ENCODE data around the gene PANK4.

Gene PANK4

DNA sequence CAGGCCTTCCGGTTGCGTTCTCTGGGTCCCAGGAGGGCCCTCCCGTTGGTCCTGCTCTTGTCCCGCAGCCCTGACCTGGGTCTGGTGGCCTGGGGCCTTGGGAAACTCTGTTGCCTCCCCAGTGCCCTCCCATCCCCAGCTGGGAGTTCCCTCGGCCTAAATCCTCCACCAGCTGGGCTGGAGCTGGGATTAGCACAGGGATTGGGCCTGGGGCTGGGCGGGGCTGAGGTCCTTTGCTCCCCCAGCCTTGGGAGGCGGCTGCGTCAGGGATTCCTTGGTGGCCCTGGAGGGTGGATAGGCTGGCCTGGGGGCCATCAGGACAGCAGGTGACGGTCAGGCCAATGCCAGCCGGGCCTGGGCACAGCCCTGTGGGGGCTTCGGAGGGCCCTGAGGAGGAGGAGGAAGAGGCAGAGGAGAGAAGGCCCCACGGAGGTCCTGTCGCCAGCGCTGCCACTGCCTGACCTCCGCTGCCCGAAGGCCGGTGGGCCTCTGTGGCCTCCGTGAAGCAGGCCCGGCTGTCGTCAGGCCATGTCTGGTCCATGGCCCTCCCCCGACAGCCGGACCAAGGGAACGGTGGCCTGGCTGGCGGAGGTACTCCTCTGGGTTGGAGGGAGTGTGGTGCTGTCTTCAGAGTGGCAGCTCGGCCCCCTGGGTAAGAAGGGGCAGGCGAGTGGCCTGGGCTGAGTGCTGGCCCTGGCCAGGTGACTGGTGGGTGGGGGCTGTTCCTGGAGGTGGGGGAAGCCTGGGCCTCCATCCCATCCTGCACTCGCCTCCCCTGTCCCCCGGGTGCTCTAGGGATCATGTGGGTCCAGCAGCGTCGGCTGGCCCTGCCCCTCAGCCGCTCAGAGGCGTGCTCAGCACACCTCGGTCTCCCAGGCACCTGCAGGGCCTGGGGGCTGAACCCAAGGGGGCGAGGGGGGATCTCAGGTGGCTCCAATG is 50.1 kb downstream of the PANK4 start, which contains the start of gene PLCH2:
Gene PLCH2 (plus strand): TSS at position 229 of the 939 bp plus-strand sequence. CDS start 300 bp downstream, at position 529.
- Mint-ChIP-seq H3K27ac (no peak within 1 kb of the TSS), H3K4me3 (no peak within 1 kb of the TSS), H3K27me3 (peaks cover 0 to 4% of the 10 kb centered on the region in 2 donors), H3K36me3 (no peaks in the 10 kb centered on the region), H3K9me3 (no peaks in the 10 kb centered on the region), H3K4me1 (peaks cover 2 to 5% of the 10 kb centered on the region in 2 donors)
- no peak for ATAC-seq (replicated peaks)
- no peak for DNase-seq

DNA sequence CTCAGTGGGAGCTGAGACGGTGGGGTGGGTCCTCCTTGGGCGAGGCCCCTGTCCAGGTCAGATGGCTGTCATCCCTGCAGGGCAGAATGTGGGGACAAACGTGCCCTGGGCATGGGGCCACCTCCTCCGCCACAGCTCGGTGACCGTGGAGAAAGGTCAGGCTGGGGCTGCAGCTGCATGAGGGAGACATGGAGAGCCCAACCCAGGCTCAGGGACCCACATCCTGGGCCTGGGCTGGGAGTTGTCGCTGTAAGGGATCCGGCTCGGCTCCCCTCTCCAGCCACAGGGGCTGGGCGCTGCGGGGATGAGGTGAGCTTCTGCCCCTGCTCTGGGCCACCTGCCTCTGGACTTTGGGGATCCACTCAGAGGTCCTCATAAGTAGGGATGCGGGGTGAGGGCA is 50.8 kb downstream of the PANK4 start:
- no peaks in the 10 kb centered on the region for H3K36me3 Mint-ChIP-seq
- DNase-seq (no peak), ATAC-seq (replicated peaks) (no peak)
- peaks cover 8 to 9% of the 10 kb centered on the region in 2 donors for H3K4me1 Mint-ChIP-seq
- no peaks in the 10 kb centered on the region for H3K9me3 Mint-ChIP-seq
- H3K27me3 Mint-ChIP-seq: peaks cover 4% of the 10 kb centered on the region in 2 donors
- H3K4me3 Mint-ChIP-seq: no peak overlapping the region
- no peak overlapping the region for H3K27ac Mint-ChIP-seq

DNA sequence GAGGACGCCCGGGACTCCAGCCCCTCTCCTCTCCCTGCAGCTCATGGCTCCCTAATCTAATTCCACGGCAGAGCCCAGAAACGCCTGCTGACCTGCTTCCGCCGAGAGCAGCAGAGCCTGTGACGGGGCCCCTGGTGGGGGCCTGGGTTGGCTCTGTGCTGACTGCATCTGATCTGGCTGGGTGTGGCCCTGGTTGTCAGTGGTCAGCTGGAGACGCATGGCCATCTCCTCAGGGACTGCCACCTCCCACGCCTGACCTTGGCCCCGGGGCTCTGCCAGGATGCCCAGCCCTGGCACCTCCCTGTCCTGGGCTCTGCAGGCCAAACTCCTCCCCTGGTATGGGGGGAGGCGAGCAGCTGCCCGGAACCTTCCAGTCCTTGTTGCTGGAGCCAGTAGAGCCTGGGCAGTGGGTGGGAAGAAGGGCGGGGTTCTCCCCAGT is 51.4 kb downstream of the PANK4 start:
- no peaks in the 10 kb centered on the region for H3K36me3 Mint-ChIP-seq
- H3K4me1 Mint-ChIP-seq: peaks cover 11 to 15% of the 10 kb centered on the region in 2 donors

DNA sequence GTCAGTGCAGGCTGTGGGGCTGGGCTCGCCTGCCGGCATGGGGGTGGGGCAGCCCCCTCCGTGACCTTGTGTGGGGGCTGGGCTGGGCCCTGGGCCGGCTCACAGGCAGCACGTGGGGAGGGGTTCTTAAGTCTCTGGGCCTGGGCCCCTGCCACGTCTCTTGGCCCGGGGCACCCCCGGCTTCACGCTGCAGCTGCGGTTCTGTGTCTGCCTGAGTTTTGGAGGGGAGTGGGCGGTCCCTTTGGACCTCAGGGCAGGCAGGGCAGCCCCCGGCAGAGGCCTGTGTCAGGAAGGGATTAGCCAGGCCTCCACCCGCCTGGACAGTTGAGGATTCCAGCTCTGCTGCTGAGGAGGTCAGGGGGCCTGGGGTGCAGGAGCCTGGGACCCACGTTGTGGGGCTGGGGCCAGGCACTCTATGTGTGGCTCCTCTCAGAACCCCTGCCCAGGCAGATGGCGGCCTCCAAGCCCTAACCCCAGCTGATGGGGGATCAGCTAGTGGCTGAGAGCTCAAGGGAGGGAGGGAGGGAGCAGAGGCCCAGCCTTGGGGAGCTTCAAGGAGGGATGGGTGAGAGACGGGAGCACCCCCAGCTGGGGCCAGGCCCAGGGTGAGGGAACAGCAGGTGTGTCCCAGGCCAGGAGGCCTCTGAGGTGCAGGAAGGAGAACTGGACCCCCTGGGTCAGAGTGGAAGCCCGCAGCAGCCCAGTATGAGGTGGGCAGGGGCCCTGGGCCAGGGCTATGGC is 52.1 kb downstream of the PANK4 start:
- ATAC-seq (replicated peaks) (peak in 1 of 2 donors; percentile 15), DNase-seq (no peak)
- Mint-ChIP-seq H3K4me1 (peaks cover 12 to 17% of the 10 kb centered on the region in 2 donors), H3K27me3 (peaks cover 8 to 12% of the 10 kb centered on the region in 2 donors), H3K27ac (no peak overlapping the region), H3K9me3 (no peaks in the 10 kb centered on the region), H3K36me3 (no peaks in the 10 kb centered on the region), H3K4me3 (no peak overlapping the region)

More for the DNA sequence above, 51.4 kb downstream of the PANK4 start:
- Mint-ChIP-seq H3K9me3 (no peaks in the 10 kb centered on the region), H3K4me3 (no peak overlapping the region), H3K27me3 (peaks cover 8 to 10% of the 10 kb centered on the region in 2 donors), H3K27ac (no peak overlapping the region)
- ATAC-seq (replicated peaks) (no peak), DNase-seq (no peak)

DNA sequence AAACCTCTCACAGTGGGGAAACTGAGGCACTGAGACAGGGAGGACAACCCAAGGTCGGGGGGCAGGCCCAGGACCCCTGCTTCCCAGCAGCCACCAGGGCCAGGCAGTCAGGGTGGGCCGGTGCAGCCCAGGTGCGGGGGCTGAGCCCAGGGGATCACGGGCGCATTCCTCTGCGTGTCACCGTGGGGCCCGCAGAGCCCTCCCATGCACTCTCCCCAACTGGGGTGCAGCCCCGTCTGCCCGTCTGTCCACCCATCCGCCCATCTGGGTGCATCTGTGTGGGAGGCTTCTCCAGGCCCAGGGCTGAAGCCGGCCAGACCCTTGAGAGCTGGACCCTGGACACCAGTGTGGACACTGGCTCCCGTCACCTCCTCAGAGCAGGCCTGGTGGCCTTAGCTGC is 53.2 kb downstream of the PANK4 start:
- no peak for ATAC-seq (replicated peaks)
- Mint-ChIP-seq H3K4me1 (peaks cover 15 to 17% of the 10 kb centered on the region in 2 donors), H3K27me3 (peaks cover 15 to 19% of the 10 kb centered on the region in 2 donors)

DNA sequence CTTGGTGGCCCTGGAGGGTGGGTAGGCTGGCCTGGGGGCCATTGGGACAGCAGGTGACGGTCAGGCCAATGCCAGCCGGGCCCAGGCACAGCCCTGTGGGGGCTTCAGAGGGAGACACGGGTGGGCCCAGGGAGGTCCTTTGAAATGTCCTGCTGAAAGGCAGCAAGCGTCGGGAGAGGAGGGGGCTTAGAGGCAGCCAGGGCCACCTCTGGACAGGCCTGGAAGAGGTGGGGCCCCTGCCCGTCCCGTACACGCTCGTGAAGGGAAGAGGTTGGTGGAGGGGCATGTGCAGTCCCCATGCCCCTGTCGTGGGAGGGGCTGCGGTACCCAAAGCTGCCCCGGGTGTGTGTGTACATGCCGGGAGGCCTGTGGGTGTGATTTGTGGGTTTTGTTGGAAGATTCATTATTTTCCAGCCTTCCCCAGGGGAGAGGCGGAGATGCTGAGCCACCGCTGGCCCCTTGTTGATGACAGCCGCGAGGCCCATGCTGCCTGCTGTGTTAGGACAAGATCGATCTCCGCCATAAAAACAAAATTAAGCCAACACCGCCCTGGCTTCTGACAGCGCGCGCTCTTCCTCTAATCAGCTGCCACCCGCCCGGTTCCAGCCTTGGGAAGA is 53.7 kb downstream of the PANK4 start:
- Mint-ChIP-seq H3K36me3 (no peaks in the 10 kb centered on the region), H3K27ac (no peak overlapping the region), H3K9me3 (no peaks in the 10 kb centered on the region), H3K27me3 (peaks cover 16 to 22% of the 10 kb centered on the region in 2 donors), H3K4me1 (peaks cover 15 to 17% of the 10 kb centered on the region in 2 donors), H3K4me3 (no peak overlapping the region)
- DNase-seq: no peak
- no peak for ATAC-seq (replicated peaks)

More for the DNA sequence above, 53.2 kb downstream of the PANK4 start:
- Mint-ChIP-seq H3K9me3 (no peaks in the 10 kb centered on the region), H3K36me3 (no peaks in the 10 kb centered on the region), H3K27ac (no peak overlapping the region), H3K4me3 (no peak overlapping the region)
- no peak for DNase-seq

DNA sequence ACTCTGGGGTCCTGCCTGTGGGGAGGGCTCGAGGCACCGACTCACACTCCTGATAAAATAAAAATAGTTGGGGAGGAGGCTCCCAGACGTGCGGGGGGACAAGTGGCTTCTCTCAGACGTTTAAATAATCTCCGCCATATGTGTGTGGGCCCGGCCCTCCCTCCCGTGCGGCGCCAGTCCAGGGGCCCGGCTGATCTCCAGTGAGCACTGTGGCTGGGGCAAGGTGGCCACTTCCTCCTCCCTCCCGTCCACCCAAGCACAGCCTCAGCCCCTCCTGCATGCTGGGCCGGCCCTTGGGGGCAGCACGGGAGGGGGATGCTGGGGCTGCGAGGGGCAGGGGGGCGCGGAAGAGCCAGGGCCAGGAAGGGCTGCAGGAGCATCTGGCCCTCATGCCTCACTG is 54.3 kb downstream of the PANK4 start:
- H3K27me3 Mint-ChIP-seq: peaks cover 13 to 22% of the 10 kb centered on the region in 2 donors
- H3K36me3 Mint-ChIP-seq: no peaks in the 10 kb centered on the region
- H3K27ac Mint-ChIP-seq: no peak overlapping the region
- no peak overlapping the region for H3K4me3 Mint-ChIP-seq
- peaks cover 13 to 17% of the 10 kb centered on the region in 2 donors for H3K4me1 Mint-ChIP-seq
- ATAC-seq (replicated peaks) (no peak), DNase-seq (no peak)
- no peaks in the 10 kb centered on the region for H3K9me3 Mint-ChIP-seq

DNA sequence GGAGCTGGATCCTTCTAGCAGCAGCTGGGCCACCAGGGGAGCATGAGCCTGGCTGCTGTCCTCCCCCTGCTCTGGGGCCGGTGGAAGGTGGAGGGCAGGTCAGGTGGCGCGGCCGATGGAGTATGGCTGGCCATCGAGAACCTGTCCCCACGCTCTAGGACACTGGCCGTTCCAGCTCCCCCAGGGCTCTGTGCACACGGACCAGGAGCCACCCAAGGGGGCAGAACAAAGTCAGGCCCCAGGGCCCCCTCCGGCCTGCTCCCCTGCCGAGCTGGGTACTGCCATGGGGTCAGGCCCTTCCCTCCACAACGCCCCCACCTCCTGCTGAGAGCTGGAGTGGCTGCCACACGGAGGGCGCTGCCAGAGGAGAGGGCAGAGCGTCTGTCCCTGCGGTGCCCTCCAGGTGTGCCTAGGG is 54.8 kb downstream of the PANK4 start:
- Mint-ChIP-seq H3K9me3 (no peaks in the 10 kb centered on the region), H3K4me1 (peaks cover 13 to 20% of the 10 kb centered on the region in 2 donors), H3K4me3 (no peak overlapping the region), H3K27ac (no peak overlapping the region), H3K36me3 (no peaks in the 10 kb centered on the region), H3K27me3 (peaks cover 14 to 25% of the 10 kb centered on the region in 2 donors)
- DNase-seq (no peak), ATAC-seq (replicated peaks) (no peak)

DNA sequence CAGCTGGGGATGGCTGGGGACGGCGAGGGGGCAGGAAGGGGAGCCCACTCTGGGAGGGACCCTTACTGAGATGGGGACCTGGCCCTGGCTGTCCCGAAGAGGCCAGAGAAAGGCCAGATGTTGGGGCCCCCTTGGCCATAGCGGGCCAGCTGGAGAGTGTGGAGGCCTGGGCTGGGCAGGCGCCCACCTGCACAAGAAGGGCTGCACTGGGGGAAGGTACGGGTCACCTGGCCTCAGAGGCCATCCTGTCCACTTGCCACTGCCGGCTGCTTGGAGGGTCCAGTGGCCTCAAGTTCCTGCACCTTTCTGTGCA is 55.3 kb downstream of the PANK4 start:
- Mint-ChIP-seq H3K36me3 (no peaks in the 10 kb centered on the region), H3K27me3 (peaks cover 16 to 29% of the 10 kb centered on the region in 2 donors), H3K4me3 (no peak overlapping the region), H3K4me1 (peaks cover 14 to 24% of the 10 kb centered on the region in 2 donors), H3K27ac (no peak overlapping the region), H3K9me3 (no peaks in the 10 kb centered on the region)
- DNase-seq (no peak), ATAC-seq (replicated peaks) (no peak)

DNA sequence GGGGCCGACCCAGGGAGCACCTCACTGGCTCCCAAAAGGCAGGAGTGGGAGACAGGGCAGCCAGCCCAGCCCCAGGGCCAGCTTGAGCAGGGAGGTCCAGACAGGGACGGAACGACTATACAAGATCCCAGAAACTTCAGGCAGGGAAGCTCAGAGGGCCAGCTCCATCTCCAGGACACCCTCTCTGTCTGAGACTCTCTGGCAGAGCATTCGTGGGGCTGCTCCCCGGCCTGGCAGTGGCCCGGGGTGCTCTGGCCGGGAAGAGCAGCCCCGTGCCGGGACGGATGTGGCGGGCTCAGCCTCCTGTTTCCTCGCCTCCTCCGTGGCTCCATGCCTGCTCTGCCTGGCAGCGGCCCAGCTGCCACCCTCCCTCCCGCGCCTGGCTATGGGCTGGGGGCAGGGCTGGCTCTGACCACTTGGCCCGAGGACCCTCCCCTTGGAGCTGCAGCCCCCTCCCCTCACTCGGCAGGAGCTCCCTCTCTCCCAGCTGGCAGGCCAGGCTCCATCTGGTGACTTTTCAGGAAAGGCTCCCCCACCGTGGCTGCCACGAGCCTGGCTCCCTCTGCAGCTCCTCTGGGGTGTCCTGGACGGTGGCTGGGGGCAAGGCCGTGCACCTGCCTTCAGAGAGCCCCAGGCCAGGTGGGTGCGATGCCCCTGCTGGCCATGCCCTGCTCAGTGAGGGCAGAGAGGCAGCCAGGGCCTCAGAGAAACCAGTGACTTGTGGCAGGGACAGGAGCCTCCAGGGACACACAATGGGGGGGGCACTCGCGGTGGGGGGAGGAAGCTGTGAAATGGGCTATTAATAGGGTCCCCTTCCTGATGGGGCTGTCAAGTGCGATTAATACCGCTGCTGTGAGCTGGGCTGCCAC is 55.9 kb downstream of the PANK4 start:
- Mint-ChIP-seq H3K4me1 (peaks cover 14 to 25% of the 10 kb centered on the region in 2 donors), H3K27ac (no peak overlapping the region), H3K36me3 (no peaks in the 10 kb centered on the region), H3K9me3 (no peaks in the 10 kb centered on the region), H3K27me3 (peaks cover 20 to 29% of the 10 kb centered on the region in 2 donors), H3K4me3 (no peak overlapping the region)
- no peak for ATAC-seq (replicated peaks)
- DNase-seq: no peak

DNA sequence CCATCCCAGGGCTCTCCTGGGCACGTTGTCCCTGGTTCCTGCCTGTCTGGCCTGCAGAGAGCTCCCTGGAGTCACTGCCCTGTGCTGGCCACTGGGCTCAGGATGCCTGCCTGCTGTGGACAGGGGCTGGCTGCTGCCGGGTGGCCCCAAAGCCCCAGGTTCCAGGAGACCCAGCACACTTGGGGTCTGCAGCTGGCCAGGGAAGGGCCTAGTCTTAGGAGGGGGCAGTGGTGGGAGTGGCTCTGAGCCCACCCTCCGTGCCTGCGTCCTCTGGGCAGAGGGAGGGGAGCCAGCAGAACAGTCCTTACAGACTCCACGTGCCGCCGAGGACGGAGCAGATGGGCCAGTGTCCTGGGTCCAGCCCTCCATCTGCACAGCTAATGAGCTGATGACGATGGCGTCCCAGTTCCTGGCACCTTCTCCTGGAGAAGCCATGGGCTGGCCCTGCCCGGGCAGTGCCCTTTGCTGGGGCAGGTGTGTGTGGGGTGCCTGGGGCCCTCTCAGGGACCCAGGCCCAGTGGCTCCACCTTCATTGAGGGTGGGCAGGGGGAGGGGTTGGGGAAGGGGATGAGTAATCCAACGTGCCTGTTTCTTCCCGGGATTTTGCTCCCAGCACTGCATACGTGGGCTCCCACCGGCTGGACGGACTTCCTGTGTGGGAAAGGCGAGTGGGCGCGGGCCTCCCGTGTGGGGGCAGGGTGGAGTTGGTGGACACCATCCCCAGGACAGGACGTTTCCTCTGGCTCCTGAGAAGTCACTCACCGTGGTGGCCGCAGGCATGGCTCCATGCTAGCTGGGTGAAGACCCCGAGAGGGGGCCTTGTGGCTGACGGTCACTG is 57.1 kb downstream of the PANK4 start:
- ATAC-seq (replicated peaks) (no peak), DNase-seq (no peak)
- Mint-ChIP-seq H3K4me1 (peaks cover 14 to 25% of the 10 kb centered on the region in 2 donors), H3K4me3 (no peak overlapping the region), H3K36me3 (no peaks in the 10 kb centered on the region), H3K9me3 (no peaks in the 10 kb centered on the region), H3K27me3 (peaks cover 26 to 33% of the 10 kb centered on the region in 2 donors), H3K27ac (no peak overlapping the region)

DNA sequence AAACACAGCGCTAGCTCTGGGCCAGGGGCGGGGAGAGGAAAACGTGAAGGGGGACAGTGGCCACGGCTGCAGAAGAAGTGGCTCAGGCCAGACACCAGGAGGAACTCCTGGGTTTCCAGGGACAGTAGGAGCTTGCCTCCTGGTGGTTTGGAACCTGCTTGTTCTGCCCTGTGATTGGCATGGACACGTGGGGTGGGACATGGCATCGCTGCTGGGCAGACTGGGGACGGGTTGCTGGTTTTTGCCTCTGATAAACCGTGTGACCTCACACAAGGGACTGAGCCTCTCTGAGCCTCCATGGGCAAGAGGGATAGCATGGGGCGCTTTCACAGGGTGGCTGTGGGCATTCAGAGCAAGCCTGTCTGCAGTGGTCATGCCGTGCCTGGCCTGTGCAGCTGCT is 57.9 kb downstream of the PANK4 start:
- DNase-seq (no peak), ATAC-seq (replicated peaks) (peak in 1 of 2 donors; percentile 16)
- H3K27ac Mint-ChIP-seq: no peak overlapping the region
- H3K4me3 Mint-ChIP-seq: no peak overlapping the region
- no peaks in the 10 kb centered on the region for H3K9me3 Mint-ChIP-seq
- H3K4me1 Mint-ChIP-seq: peaks cover 14 to 25% of the 10 kb centered on the region in 2 donors
- no peaks in the 10 kb centered on the region for H3K36me3 Mint-ChIP-seq
- H3K27me3 Mint-ChIP-seq: peaks cover 28 to 41% of the 10 kb centered on the region in 2 donors

DNA sequence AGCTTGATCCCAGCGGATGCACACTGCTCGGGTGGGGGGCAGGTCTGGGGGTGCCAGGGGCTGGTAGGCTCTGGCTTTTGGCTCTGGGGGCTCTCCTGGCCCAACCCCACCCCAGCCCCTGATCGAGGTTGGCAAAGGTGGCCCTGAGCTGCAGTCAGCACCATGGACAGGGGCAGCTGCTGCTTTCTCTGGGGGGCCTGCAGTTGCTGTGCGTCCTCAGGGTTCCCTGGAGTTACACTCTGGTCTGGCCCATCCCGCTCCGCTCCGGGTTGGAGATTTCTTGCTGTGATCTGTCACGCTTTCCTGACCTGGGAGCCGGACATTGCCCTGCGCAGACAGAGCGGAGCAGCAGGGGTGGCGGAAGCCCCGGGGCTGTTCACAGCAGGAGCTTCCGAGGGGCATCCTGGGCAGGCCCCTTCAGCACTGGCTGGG is 58.3 kb downstream of the PANK4 start:
- Mint-ChIP-seq H3K36me3 (no peaks in the 10 kb centered on the region), H3K9me3 (no peaks in the 10 kb centered on the region), H3K4me3 (no peak overlapping the region)

More for the DNA sequence above, 58.3 kb downstream of the PANK4 start:
- ATAC-seq (replicated peaks) (no peak), DNase-seq (no peak)
- Mint-ChIP-seq H3K27ac (no peak overlapping the region), H3K4me1 (peaks cover 14 to 25% of the 10 kb centered on the region in 2 donors), H3K27me3 (peaks cover 30 to 44% of the 10 kb centered on the region in 2 donors)
